Caco-2 (cell line): ENCODE measurements around the gene HENMT1. TPM values are rescaled to one million over a fixed set of nuclear protein-coding genes. Genes with fewer than 3 reads are reported as not detected.

Source experiments
- BruUV-seq: library from RNA; stranded (reverse); fragments of 400-500 nt; replicated peaks from 2 replicates; lab custom pipeline; 2021; lab: Mats Ljungman, UMichigan
- CTCF ChIA-PET: fragments of 300-600 bp; sonication (Branson Sonifier 250); formaldehyde crosslinking; loops from one replicate; lab custom pipeline; 2022; ENCODE audit warnings: antibody characterized with exemption; lab: Charles Lee
- POLR2A ChIA-PET: fragments of 300-600 bp; sonication (Branson Sonifier 250); formaldehyde crosslinking; loops from one replicate; lab custom pipeline; 2022; ENCODE audit warnings: antibody characterized with exemption; lab: Charles Lee
- DNase-seq, 2 experiments: peaks; one replicate each; pipeline versions ENCODE4 v3.0.0 to v3.0.0-alpha.2; 2020 to 2022
- H3K27me3 ChIP-seq: replicated peaks from 2 replicates; pipeline ENCODE4 v1.6.0; 2011; ENCODE audit warnings: low read length; ENCODE audit not compliant: control insufficient read depth, insufficient read depth
- H3K36me3 ChIP-seq: 2 replicates; pipeline ENCODE4 v1.5.1; 2011; ENCODE audit warnings: low read length; ENCODE audit not compliant: control insufficient read depth, insufficient read depth
- H3K4me1 ChIP-seq: fragments of 250-450 bp; sonication (Bioruptor Pico); 2 replicates; pipeline ENCODE4 v1.5.1; 2020; ENCODE audit warnings: mild to moderate bottlenecking
- H3K4me3 ChIP-seq: 2 replicates; pipeline ENCODE4 v1.5.1; 2011; ENCODE audit warnings: low read depth, mild to moderate bottlenecking, control low read depth, low read length
- H3K9me3 ChIP-seq: fragments of 250-450 bp; sonication (Bioruptor Pico); 2 replicates; pipeline ENCODE4 v1.5.1; 2020; ENCODE audit warnings: mild to moderate bottlenecking, moderate library complexity
- H3K27ac Mint-ChIP-seq: one replicate; pipeline ENCODE4 v1.8.0; 2022; ENCODE audit warnings: mixed read lengths; ENCODE audit not compliant: unreplicated experiment
- H3K27me3 Mint-ChIP-seq: one replicate; pipeline ENCODE4 v1.8.0; 2022; ENCODE audit warnings: mixed read lengths; ENCODE audit not compliant: insufficient read depth, unreplicated experiment
- H3K36me3 Mint-ChIP-seq: one replicate; pipeline ENCODE4 v1.8.0; 2022; ENCODE audit warnings: mild to moderate bottlenecking, mixed read lengths; ENCODE audit not compliant: insufficient read depth, unreplicated experiment
- H3K4me1 Mint-ChIP-seq: one replicate; pipeline ENCODE4 v1.8.0; 2022; ENCODE audit warnings: low read depth, mixed read lengths; ENCODE audit not compliant: unreplicated experiment
- H3K4me3 Mint-ChIP-seq: one replicate; pipeline ENCODE4 v1.8.0; 2022; ENCODE audit warnings: mild to moderate bottlenecking, moderate library complexity, mixed read lengths; ENCODE audit not compliant: unreplicated experiment
- H3K9me3 Mint-ChIP-seq: one replicate; pipeline ENCODE4 v1.8.0; 2022; ENCODE audit warnings: mixed read lengths; ENCODE audit not compliant: unreplicated experiment
- intact Hi-C: fragments of 100-400 bp; cut with micrococcal nuclease; formaldehyde crosslinking; loops from one replicate; pipeline ENCODE4 v1.10.0; 2022; ENCODE audit not compliant: unreplicated experiment
- total RNA-seq: library from RNA; stranded (reverse); gene quantifications from 2 replicates; pipeline ENCODE4 v1.2.3, GENCODE V29; 2022
- TF ChIP-seq, protein P1 (sequence below), 2 experiments: fragments of 200-600 bp in 1 of 2; IDR thresholded peaks; 1 replicate in 1 of 2; 2 replicates in 1 of 2; pipeline versions ENCODE4 v1.5.1 to v1.8.0; 2011 to 2022; ENCODE audit warnings: antibody characterized with exemption in 1 of 2, control low read depth in 1 of 2, inconsistent platforms in 1 of 2, low read depth in 1 of 2, low read length in 1 of 2, mild to moderate bottlenecking in 1 of 2, moderate library complexity in 1 of 2; ENCODE audit not compliant: insufficient read depth in 1 of 2, severe bottlenecking in 1 of 2, unreplicated experiment in 1 of 2

HENMT1 gene
- total RNA-seq, 1 experiment from 2014 or later, result 21.0 TPM

DNA sequence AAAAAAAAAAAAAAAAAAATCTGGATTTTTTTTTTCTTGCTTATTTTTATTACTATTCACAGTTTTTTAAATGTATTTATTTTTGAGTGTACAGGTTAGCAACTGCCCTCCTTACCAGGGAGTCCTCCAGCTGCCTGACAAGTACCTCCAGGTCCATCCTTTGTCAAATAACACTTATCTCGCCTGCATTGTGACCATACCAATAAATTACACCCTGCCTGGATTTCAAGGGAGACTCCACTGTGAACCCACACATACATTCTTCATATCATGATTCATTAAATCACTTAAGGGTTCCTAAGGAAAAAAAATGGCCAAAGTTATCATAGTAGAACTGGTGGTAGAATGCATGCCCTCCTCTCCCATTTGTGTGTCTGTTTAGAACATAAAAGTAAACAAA lies 62.6 kb downstream of the HENMT1 start:
- no peaks in the 10 kb centered on the region for H3K9me3 Mint-ChIP-seq
- Histone ChIP-seq H3K9me3 (no peaks in the 10 kb centered on the region), H3K27me3 (no peaks in the 10 kb centered on the region), H3K36me3 (no peaks in the 10 kb centered on the region), H3K4me1 (no peaks in the 10 kb centered on the region), H3K4me3 (no peak overlapping the region)
- CTCF ChIA-PET, result no interaction called here
- peaks cover 7% of the 10 kb centered on the region for H3K4me1 Mint-ChIP-seq
- POLR2A ChIA-PET, result no interaction called here
- no peak overlapping the region for H3K4me3 Mint-ChIP-seq
- H3K27ac Mint-ChIP-seq, result no peak overlapping the region
- no peaks in the 10 kb centered on the region for H3K27me3 Mint-ChIP-seq
- no TSS peak for BruUV-seq
- no peaks in the 10 kb centered on the region for H3K36me3 Mint-ChIP-seq
- intact Hi-C loops, result no loop called here
- DNase-seq, result no peak
- TF ChIP-seq, protein P1, sequence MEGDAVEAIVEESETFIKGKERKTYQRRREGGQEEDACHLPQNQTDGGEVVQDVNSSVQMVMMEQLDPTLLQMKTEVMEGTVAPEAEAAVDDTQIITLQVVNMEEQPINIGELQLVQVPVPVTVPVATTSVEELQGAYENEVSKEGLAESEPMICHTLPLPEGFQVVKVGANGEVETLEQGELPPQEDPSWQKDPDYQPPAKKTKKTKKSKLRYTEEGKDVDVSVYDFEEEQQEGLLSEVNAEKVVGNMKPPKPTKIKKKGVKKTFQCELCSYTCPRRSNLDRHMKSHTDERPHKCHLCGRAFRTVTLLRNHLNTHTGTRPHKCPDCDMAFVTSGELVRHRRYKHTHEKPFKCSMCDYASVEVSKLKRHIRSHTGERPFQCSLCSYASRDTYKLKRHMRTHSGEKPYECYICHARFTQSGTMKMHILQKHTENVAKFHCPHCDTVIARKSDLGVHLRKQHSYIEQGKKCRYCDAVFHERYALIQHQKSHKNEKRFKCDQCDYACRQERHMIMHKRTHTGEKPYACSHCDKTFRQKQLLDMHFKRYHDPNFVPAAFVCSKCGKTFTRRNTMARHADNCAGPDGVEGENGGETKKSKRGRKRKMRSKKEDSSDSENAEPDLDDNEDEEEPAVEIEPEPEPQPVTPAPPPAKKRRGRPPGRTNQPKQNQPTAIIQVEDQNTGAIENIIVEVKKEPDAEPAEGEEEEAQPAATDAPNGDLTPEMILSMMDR (IDR thresholded peaks at IDR 0.05; ENCODE audit: insufficient read depth in 1 of 2, low read depth in 1 of 2, low read length in 1 of 2, severe bottlenecking in 1 of 2, unreplicated experiment in 1 of 2), result no peak

Other genes with a start within 250 kb of the HENMT1 start
- 0.57 and 0.84 TPM in 2 replicates for gene NBPF6, start 210.8 kb downstream of the HENMT1 start, total RNA-seq
- 2.8 and 3.1 TPM in 2 replicates for gene EEIG2, start 101.0 kb downstream of the HENMT1 start, total RNA-seq
- 37.7 and 37.8 TPM in 2 replicates for gene PRPF38B, start 31.2 kb upstream of the HENMT1 start, total RNA-seq
- gene FNDC7, start 51.8 kb upstream of the HENMT1 start, total RNA-seq, result 0.16 TPM in 1 of 2 replicates, not detected in the other
- 24.1 and 34.3 TPM in 2 replicates for gene STXBP3, start 85.6 kb upstream of the HENMT1 start, total RNA-seq
- gene AKNAD1, start 196.0 kb upstream of the HENMT1 start, total RNA-seq, result not detected in 2 replicates
- gene GPSM2, start 215.9 kb upstream of the HENMT1 start, total RNA-seq, result 20.4 and 20.5 TPM in 2 replicates